Body of pancreas (tissue), 4 donors: Measurements from ENCODE around the gene BGN. TPM values are rescaled to one million over a fixed set of nuclear protein-coding genes. Genes with fewer than 3 reads are reported as not detected.

Source experiments
- ATAC-seq: fragments of 150-250 bp; one replicate; pipeline ENCODE4 v1.9.1; 2016
- DNase-seq, 4 donors: peaks; one replicate each; pipeline ENCODE4 v3.0.0-alpha.2; 2019
- H3K27ac ChIP-seq, 4 donors: fragments of 200-600 bp; sonication (generic); 1 replicate in 3 of 4; 2 replicates in 1 of 4; pipeline versions ENCODE4 v1.5.1 to v1.6.1; 2016 to 2019; ENCODE audit warnings: mild to moderate bottlenecking in 1 of 4, mixed read lengths in 1 of 4, moderate library complexity in 1 of 4
- H3K27me3 ChIP-seq, 2 donors: fragments of 200-600 bp; sonication (generic); one replicate each; pipeline ENCODE4 v1.6.0; 2016; ENCODE audit warnings: mild to moderate bottlenecking in 1 of 2
- H3K36me3 ChIP-seq, 2 donors: fragments of 200-600 bp; sonication (generic); replicated peaks in 1 of 2; 2 replicates each; pipeline ENCODE4 v1.5.1; 2016; ENCODE audit warnings: low read depth in 2 of 2; ENCODE audit not compliant: insufficient read depth in 1 of 2
- H3K4me1 ChIP-seq: fragments of 200-600 bp; sonication (generic); one replicate; pipeline ENCODE4 v1.6.0; 2016
- H3K4me3 ChIP-seq, 2 donors: fragments of 200-600 bp; sonication (generic); 1 replicate in 1 of 2; 2 replicates in 1 of 2; pipeline ENCODE4 v1.5.1; 2016 to 2019
- H3K9me3 ChIP-seq, 3 donors: fragments of 200-600 bp; sonication (generic); 1 replicate in 2 of 3; 2 replicates in 1 of 3; pipeline ENCODE4 v1.5.1; 2016
- POLR2A ChIP-seq, 3 donors: fragments of 450-650 bp; IDR thresholded peaks; one replicate each; pipeline ENCODE4 v1.6.1; 2016; ENCODE audit warnings: antibody characterized with exemption in 3 of 3, mild to moderate bottlenecking in 2 of 3
- WGBS, 2 donors: methylation state at CpG; one replicate each; pipeline ENCODE4 v1.1.5; 2017; 5-methylcytosine and 5-hydroxymethylcytosine counted together
- intact Hi-C: fragments of 100-400 bp; cut with DNase I; formaldehyde crosslinking; loops from one replicate; pipeline ENCODE4 v1.15.1; 2023
- total RNA-seq, 2 donors: library from RNA; depleted of rRNA; stranded (reverse); fragments of >200 nt; gene quantifications; one replicate each; pipeline ENCODE4 v1.1.0, GENCODE V29; 2016
- TF ChIP-seq, protein P1 (sequence below), 7 experiments: fragments of 450-650 bp in 4 of 7; fragments of 200-600 bp in 3 of 7; sonication (generic) in 3 of 7; IDR thresholded peaks; one replicate each; pipeline ENCODE4 v1.5.1; 2016 to 2019; ENCODE audit warnings: antibody characterized with exemption in 7 of 7

BGN gene
- total RNA-seq, 2 donors from 2014 or later, result 30.7 to 34.0 TPM

DNA sequence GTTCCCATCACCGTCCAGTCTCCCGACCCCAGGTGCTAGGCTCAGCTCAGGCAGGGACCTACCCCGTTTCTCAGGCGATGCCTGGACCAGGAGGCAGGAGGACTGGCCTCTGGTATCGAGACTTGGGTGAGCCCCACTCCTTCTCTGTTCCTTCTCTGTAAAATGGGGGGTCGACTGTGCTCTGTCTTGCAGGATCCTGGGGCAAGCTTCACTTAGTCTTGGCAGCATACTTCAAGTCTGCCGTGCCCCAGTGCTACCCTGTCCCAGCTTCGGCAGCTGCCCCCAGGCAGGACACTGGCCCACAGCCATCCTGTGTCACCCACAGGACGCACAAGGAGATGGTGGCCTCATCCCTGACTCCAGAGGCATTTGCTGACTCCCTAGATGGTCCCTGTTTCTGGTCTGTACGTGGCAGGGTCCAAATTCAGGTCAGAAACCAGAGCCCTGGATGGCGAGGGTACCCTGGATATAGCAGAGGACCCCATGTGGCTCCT is 17.4 kb upstream of the BGN start:
- Histone ChIP-seq H3K9me3 (no peaks in the 10 kb centered on the region), H3K36me3 (no peaks in the 10 kb centered on the region), H3K27me3 (no peaks in the 10 kb centered on the region), H3K27ac (no peak overlapping the region), H3K4me1 (peaks cover 4% of the 10 kb centered on the region), H3K4me3 (no peak overlapping the region)
- no peak for ATAC-seq
- intact Hi-C loops, result no loop called here
- 67% methylated on average over 4 of the region's 11 CpGs; no CpG with 5 or more reads in 1 of the 2 donors for WGBS, 2 donors
- TF ChIP-seq, protein P1, sequence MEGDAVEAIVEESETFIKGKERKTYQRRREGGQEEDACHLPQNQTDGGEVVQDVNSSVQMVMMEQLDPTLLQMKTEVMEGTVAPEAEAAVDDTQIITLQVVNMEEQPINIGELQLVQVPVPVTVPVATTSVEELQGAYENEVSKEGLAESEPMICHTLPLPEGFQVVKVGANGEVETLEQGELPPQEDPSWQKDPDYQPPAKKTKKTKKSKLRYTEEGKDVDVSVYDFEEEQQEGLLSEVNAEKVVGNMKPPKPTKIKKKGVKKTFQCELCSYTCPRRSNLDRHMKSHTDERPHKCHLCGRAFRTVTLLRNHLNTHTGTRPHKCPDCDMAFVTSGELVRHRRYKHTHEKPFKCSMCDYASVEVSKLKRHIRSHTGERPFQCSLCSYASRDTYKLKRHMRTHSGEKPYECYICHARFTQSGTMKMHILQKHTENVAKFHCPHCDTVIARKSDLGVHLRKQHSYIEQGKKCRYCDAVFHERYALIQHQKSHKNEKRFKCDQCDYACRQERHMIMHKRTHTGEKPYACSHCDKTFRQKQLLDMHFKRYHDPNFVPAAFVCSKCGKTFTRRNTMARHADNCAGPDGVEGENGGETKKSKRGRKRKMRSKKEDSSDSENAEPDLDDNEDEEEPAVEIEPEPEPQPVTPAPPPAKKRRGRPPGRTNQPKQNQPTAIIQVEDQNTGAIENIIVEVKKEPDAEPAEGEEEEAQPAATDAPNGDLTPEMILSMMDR (IDR thresholded peaks at IDR 0.05), result no peak
- no peak for TF ChIP-seq POLR2A (IDR thresholded peaks at IDR 0.05)
- no peak for DNase-seq

DNA sequence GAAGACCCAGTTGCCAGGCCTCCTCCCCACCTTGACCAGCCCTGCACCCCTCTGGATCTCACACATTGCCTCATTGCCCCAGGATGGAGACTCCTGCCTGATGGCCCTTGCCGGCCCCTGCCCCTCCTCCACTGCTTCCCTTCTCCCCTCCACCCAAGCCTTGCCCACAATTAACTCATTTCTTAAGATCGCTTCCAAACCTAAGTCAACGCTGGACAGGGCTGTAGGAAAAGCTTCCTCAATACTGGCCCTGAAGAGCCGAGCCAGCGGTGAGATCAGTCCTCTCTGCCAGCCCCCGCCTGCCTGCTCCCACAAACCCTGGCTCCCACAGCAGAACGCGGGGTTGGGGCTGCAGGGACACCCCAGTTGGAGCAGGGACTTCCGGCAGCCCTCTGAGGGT is 16.9 kb upstream of the BGN start:
- peaks cover 4% of the 10 kb centered on the region for H3K4me1 ChIP-seq
- 81 to 96% methylated on average over 5 to 8 of the region's 9 CpGs for WGBS, 2 donors
- ATAC-seq, result no peak
- no peaks in the 10 kb centered on the region for H3K36me3 ChIP-seq
- no peak overlapping the region for H3K27ac ChIP-seq
- no peak for TF ChIP-seq POLR2A (IDR thresholded peaks at IDR 0.05)
- TF ChIP-seq, protein P1 (IDR thresholded peaks at IDR 0.05), result no peak
- no peaks in the 10 kb centered on the region for H3K27me3 ChIP-seq
- intact Hi-C loops, result no loop called here
- no peak for DNase-seq
- H3K9me3 ChIP-seq, result no peaks in the 10 kb centered on the region
- H3K4me3 ChIP-seq, result no peak overlapping the region

DNA sequence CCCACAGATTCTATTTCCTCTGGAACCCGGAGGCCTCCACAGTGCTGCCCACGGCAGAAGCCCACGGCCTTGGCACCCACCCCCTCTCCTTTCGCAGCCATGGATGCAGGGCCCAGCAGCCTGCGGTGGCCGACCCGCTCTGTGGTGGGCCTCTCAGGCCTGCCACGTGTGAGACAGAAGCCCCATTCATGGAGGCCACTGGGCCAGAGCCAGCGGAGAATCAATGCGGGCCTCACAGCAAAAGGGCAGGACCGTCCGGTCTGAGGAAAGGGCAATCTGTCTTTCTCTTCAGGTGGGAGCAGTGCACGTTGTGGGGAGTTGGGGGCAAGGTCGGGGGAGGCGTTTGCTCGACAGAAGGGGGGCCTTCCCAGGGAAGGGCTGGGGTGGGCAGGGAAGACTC is 16.0 kb upstream of the BGN start:
- H3K27me3 ChIP-seq, result no peaks in the 10 kb centered on the region
- intact Hi-C loops, result no loop called here

DNA sequence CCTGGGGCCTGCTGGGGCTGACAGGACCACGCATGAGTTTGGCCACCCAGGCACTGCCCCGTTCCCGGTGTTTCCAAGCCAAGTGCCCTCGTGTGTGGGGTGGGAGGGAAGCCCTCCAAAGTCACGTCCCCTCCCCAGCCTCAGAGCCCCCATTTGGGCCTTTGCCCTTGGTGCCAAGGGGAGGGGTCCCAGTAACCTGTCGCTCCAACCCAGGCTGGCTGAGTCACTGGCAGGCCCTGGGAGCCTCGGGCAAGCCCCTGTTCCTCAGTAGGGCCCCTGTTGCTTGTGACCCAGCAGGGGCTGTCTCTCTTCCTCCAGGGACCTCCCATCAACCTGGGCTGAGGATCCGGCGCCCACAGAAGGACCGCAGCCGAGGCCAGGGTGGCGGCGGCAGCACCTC is 13.7 kb upstream of the BGN start:
- Histone ChIP-seq H3K27ac (no peak overlapping the region), H3K27me3 (no peaks in the 10 kb centered on the region), H3K36me3 (no peaks in the 10 kb centered on the region), H3K4me1 (no peaks in the 10 kb centered on the region), H3K4me3 (no peak overlapping the region), H3K9me3 (no peaks in the 10 kb centered on the region)
- intact Hi-C loops, result no loop called here
- ATAC-seq (no peak), DNase-seq (no peak)
- TF ChIP-seq, protein P1 (IDR thresholded peaks at IDR 0.05), result no peak
- no peak for TF ChIP-seq POLR2A (IDR thresholded peaks at IDR 0.05)
- WGBS, 2 donors, result 85% methylated on average over 5 of the region's 13 CpGs; no CpG with 5 or more reads in 1 of the 2 donors

More for the DNA sequence above, 16.0 kb upstream of the BGN start:
- Histone ChIP-seq H3K27ac (no peak overlapping the region), H3K4me3 (no peak overlapping the region), H3K9me3 (no peaks in the 10 kb centered on the region), H3K4me1 (peaks cover 4% of the 10 kb centered on the region), H3K36me3 (no peaks in the 10 kb centered on the region)
- TF ChIP-seq POLR2A (IDR thresholded peaks at IDR 0.05), result no peak
- TF ChIP-seq, protein P1 (IDR thresholded peaks at IDR 0.05), result no peak
- WGBS, 2 donors, result 56% methylated on average over 10 of the region's 16 CpGs; no CpG with 5 or more reads in 1 of the 2 donors
- ATAC-seq (no peak), DNase-seq (no peak)

DNA sequence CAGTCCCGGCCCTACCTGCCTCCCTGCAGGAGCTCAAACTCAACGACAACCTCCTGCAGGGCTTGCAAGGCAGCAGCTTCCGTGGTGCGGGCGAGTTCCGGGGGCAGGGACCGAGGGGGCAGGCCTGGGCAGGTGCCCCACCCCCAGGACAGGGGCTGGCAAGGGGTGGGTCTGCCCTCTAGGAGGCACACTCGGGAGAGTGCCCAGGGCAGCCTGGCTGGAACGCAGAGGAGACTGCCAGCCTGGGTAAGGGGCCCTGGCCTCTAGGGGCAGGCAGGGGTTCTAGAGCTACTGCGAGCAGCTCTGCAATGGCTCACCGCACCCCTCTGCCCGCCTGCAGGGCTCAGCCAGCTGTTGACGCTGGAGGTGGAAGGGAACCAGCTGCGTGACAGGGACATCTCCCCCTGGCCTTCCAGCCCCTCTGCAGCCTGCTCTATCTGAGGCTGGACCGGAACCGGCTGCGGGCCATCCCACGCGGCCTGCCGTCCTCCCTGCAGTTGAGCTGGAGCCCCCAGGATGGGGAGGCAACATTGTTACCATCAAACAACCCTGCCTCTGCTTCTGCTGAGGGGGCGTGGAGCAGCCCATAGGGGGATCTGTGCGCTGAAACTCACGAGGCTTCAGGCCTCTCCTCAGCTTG is 12.3 kb upstream of the BGN start:
- Histone ChIP-seq H3K27ac (no peak overlapping the region), H3K4me3 (no peak overlapping the region), H3K36me3 (no peaks in the 10 kb centered on the region), H3K4me1 (no peaks in the 10 kb centered on the region), H3K27me3 (no peaks in the 10 kb centered on the region), H3K9me3 (no peaks in the 10 kb centered on the region)
- no peak for TF ChIP-seq POLR2A (IDR thresholded peaks at IDR 0.05)
- TF ChIP-seq, protein P1 (IDR thresholded peaks at IDR 0.05), result no peak
- intact Hi-C loops, result no loop called here
- ATAC-seq (no peak), DNase-seq (no peak)
- WGBS, 2 donors, result 80% methylated on average over 13 of the region's 23 CpGs; no CpG with 5 or more reads in 1 of the 2 donors
